Prostate gland (tissue), 2 donors: Measurements from ENCODE around the gene NAP1L4. TPM values are rescaled to one million over a fixed set of nuclear protein-coding genes. Genes with fewer than 3 reads are reported as not detected.
A peak's percentile ranks its signal among the peaks of the same experiment; 100 is the strongest.

Experiments used
- DNase-seq: peaks from one replicate; pipeline ENCODE4 v3.0.0-alpha.2; 2019; ENCODE audit warnings: low spot score
- H3K27ac ChIP-seq, 2 donors: fragments of 200-600 bp; sonication (generic); 2 replicates each; pipeline ENCODE4 v1.5.1; 2017 to 2019
- H3K27me3 ChIP-seq: fragments of 200-600 bp; sonication (generic); replicated peaks from 2 replicates; pipeline ENCODE4 v1.5.1; 2019; ENCODE audit not compliant: insufficient read depth
- H3K36me3 ChIP-seq, 2 donors: fragments of 200-600 bp; sonication (generic); 1 replicate in 1 of 2; 2 replicates in 1 of 2; pipeline versions ENCODE4 v1.5.1 to v1.8.1; 2017 to 2019
- H3K4me1 ChIP-seq: fragments of 200-600 bp; sonication (generic); replicated peaks from 2 replicates; pipeline ENCODE4 v1.5.1; 2019
- H3K4me3 ChIP-seq, 2 donors: fragments of 200-600 bp; sonication (generic); 2 replicates each; pipeline ENCODE4 v1.5.1; 2017 to 2019
- H3K9me3 ChIP-seq: fragments of 200-600 bp; sonication (generic); 2 replicates; pipeline ENCODE4 v1.5.1; 2017
- POLR2A ChIP-seq: fragments of 450-650 bp; IDR thresholded peaks from one replicate; pipeline ENCODE4 v1.6.1; 2016; ENCODE audit warnings: antibody characterized with exemption, mild to moderate bottlenecking
- POLR2AphosphoS5 ChIP-seq: sonication (generic); formaldehyde crosslinking; IDR thresholded peaks from one replicate; pipeline ENCODE4 v1.6.1; 2017; ENCODE audit warnings: antibody characterized with exemption
- WGBS: methylation state at CpG from one replicate; pipeline ENCODE4 v1.1.5; 2018; 5-methylcytosine and 5-hydroxymethylcytosine counted together
- intact Hi-C: fragments of 100-400 bp; cut with DNase I; formaldehyde crosslinking; loops from one replicate; pipeline ENCODE4 v1.14.2; 2022
- total RNA-seq, 2 donors: library from RNA; depleted of rRNA; stranded (reverse); fragments of >200 nt; gene quantifications; one replicate each; pipeline ENCODE4 v1.1.0, GENCODE V29; 2016
- TF ChIP-seq, protein P1 (sequence below), 4 experiments: fragments of 200-600 bp in 2 of 4; fragments of 450-650 bp in 2 of 4; sonication (generic) in 2 of 4; IDR thresholded peaks; 1 replicate in 3 of 4; 2 replicates in 1 of 4; pipeline ENCODE4 v1.5.1; 2016 to 2019; ENCODE audit warnings: antibody characterized with exemption in 4 of 4, mild to moderate bottlenecking in 2 of 4, moderate library complexity in 2 of 4

Gene NAP1L4
- total RNA-seq, 2 donors from 2014 or later, result 103 to 131 TPM

DNA sequence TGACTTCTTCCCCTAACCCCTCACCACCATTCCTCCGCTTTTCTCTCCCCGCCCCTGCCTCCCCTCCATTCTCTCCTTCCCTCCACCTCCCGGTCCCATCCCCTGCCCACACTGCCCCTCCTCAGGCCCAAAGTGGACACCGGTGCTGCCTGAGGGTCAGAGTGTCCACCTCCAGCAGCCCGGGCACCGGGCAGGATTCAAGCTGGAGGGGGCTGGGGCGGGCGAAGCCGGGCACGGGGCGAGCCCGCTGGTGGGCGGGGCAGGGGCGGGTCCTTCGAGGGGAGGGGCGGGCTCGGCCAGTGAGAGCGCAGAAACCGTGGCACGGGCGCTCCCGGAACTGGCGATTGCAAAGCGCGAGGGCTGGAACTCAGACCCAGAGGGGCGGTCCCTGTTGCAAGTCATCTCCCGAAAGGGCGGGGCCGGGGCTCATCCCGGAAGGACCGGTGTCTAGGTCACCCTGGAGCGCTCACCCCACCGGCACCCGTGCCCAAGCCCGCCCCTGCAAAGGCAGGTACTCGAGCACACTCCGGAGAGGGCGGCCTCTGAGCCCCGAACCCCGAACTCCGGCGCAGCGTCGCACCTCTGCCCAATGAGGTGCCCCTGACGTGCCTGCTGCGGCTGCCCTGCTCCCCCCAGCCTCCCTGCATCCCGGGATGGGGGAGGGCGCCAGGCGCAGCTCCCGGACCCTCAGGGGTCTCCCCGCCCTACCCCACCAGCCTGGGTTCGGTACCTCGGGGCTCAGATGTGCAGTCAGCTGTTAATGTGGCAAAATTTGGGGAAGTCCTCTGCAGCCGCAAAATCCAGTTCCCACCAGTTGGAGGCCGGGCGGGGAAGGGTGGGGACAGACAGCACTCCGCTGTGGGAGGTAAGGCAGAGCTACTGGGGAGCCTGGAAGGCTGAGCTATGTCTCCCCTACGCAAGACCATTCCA, 90.0 kb downstream of the NAP1L4 start:
- H3K27ac ChIP-seq, result peak overlapping the region; percentile 88 to 94
- DNase-seq, result peak; percentile 98
- H3K4me3 ChIP-seq, result peak overlapping the region; percentile 51 to 66
- intact Hi-C loops, result no loop called here
- no peaks in the 10 kb centered on the region for H3K9me3 ChIP-seq
- TF ChIP-seq POLR2AphosphoS5 (peak; percentile 89), POLR2A (peak; percentile 66)
- TF ChIP-seq, protein P1, sequence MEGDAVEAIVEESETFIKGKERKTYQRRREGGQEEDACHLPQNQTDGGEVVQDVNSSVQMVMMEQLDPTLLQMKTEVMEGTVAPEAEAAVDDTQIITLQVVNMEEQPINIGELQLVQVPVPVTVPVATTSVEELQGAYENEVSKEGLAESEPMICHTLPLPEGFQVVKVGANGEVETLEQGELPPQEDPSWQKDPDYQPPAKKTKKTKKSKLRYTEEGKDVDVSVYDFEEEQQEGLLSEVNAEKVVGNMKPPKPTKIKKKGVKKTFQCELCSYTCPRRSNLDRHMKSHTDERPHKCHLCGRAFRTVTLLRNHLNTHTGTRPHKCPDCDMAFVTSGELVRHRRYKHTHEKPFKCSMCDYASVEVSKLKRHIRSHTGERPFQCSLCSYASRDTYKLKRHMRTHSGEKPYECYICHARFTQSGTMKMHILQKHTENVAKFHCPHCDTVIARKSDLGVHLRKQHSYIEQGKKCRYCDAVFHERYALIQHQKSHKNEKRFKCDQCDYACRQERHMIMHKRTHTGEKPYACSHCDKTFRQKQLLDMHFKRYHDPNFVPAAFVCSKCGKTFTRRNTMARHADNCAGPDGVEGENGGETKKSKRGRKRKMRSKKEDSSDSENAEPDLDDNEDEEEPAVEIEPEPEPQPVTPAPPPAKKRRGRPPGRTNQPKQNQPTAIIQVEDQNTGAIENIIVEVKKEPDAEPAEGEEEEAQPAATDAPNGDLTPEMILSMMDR (IDR thresholded peaks at IDR 0.05), result no peak
- WGBS, result 4% methylated on average over 48 of the region's 58 CpGs
- H3K4me1 ChIP-seq, result peaks cover 18% of the 10 kb centered on the region
- H3K36me3 ChIP-seq, result no peaks in the 10 kb centered on the region
- H3K27me3 ChIP-seq, result no peaks in the 10 kb centered on the region

DNA sequence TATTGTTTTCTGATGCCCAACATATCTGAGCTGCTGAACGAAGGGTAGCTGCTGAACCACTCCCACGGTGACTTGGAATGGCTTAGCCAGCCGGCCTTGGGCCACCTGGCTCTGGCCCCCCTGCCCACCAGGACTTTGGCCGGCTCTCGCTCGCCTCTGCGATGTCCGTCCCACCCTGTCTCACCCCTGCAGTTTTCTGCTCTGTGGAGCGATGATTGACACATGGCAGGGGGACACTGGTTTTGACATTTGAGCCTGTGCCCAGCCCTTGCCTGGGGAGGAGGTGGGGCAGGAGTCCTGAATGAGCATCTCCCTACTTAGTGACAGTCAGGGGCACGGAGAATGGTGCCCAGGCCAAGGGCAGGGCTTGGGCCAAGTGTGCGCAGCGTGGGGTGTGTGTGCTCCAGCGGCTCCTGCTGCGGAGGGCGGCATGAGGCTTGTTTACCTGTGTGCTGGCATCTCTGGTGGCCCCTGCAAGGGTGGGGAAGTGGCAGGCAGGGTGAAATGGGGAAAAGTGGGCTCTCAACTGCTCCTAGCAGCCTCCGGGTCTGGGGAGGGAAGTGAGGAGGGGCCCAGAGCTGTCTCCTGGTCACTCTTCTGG, 90.8 kb downstream of the NAP1L4 start:
- Histone ChIP-seq H3K27ac (peak overlapping the region; percentile 88 to 94), H3K9me3 (no peaks in the 10 kb centered on the region), H3K4me3 (peak overlapping the region in 1 of 2 donors; percentile 66), H3K36me3 (no peaks in the 10 kb centered on the region), H3K4me1 (peaks cover 18% of the 10 kb centered on the region), H3K27me3 (no peaks in the 10 kb centered on the region)
- intact Hi-C loops, result no loop called here
- DNase-seq, result no peak
- TF ChIP-seq, protein P1 (IDR thresholded peaks at IDR 0.05), result no peak
- TF ChIP-seq POLR2AphosphoS5 (no peak), POLR2A (no peak)
- 87% methylated on average over 16 of the region's 16 CpGs for WGBS

DNA sequence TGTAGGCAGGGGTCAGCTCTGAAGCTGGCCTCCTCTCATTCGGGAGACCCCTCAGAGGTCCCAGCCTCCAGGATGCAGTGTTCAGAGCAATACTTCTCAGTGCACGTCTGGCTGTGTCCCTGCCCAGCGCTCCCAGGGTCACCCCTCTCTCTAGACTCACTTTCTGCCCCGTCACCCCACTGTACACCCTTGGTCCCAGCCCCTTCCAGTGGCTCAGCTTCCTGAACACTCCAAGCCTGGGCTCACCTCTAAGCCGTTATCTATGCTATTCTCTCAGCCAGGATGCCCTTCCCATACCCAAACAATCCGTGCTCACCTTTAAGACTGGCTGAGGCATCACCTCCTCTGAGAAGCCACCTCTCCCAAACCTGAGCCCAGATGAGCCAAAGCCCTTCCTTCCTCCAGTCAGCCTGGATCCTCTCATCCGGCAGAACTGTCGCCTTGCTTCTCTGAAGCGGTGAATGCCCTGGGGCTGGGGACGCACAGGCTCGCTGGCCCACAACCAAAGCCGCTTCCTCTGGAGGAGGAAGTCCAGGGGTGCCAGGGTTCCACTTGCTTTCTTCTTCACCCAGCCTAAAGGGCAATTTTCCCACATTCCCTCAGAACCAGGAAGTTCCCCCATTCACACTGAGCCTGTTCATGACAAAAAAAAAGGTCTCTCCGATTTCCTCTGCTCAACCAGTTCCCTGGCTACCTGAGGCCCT, 92.9 kb downstream of the NAP1L4 start:
- TF ChIP-seq POLR2A, result no peak
- TF ChIP-seq POLR2AphosphoS5, result no peak
- TF ChIP-seq, protein P1 (IDR thresholded peaks at IDR 0.05), result no peak
- Histone ChIP-seq H3K36me3 (no peaks in the 10 kb centered on the region), H3K4me3 (no peak overlapping the region), H3K4me1 (peaks cover 16% of the 10 kb centered on the region), H3K9me3 (no peaks in the 10 kb centered on the region), H3K27me3 (no peaks in the 10 kb centered on the region), H3K27ac (peak overlapping the region; percentile 36 to 62)
- 46% methylated on average over 13 of the region's 13 CpGs for WGBS
- intact Hi-C loops, result loop anchor here (10.0 kb wide), 1 partner anchor 704 kb away; no protein-coding TSS in a partner anchor
- peak; percentile 60 for DNase-seq

DNA sequence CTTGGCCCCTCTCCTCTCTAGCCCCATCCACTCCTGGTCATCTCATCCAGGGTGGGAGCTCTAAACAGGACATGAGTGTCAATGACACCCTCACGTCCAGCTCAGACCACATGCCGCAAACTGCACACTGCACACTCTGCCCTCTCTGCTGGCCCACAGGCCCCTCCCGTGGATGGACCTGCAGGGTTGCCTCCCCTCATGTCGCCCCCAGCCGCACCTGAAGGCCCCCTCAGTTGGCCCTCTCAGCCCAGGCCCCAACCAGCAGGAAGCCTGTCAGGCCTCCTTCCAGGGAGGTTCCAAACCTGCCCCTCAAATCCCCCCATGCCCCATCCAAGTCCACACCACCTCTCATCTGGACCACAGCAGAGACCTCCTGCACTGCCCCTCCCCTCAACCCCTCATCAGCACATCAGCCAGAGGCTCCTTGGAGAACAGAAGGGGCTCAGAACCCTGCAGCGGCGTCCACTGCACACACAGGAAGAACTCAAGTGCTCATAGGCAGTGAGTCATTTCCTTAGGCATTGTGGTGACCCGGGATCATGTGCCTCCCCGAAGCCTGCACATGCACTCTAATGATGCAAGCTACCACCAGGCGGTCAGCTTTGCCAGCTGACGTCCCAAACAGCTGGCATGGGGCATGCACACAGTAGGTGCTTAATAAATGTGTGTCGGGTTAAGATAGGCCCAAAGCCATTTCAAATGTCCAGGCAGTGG, 93.6 kb downstream of the NAP1L4 start:
- H3K27me3 ChIP-seq, result no peaks in the 10 kb centered on the region
- TF ChIP-seq POLR2A (no peak), POLR2AphosphoS5 (peak; percentile 49)
- TF ChIP-seq, protein P1 (IDR thresholded peaks at IDR 0.05), result peak in 1 of 4 experiments; percentile 4
- H3K36me3 ChIP-seq, result no peaks in the 10 kb centered on the region
- H3K4me1 ChIP-seq, result peaks cover 14% of the 10 kb centered on the region
- WGBS, result 83% methylated on average over 12 of the region's 12 CpGs
- DNase-seq, result no peak
- no peaks in the 10 kb centered on the region for H3K9me3 ChIP-seq
- intact Hi-C loops, result loop anchor here (10.0 kb wide), 1 partner anchor 704 kb away; no protein-coding TSS in a partner anchor
- H3K27ac ChIP-seq, result peak overlapping the region; percentile 36 to 62
- H3K4me3 ChIP-seq, result no peak overlapping the region
